Sigmoid colon (tissue), 7 donors: ENCODE measurements around the gene KRT3. TPM values are rescaled to one million over a fixed set of nuclear protein-coding genes. Genes with fewer than 3 reads are reported as not detected.

ENCODE experiments used
- DNase-seq: peaks from one replicate; pipeline ENCODE4 v3.0.0-alpha.2; 2019
- H3K27ac ChIP-seq, 4 donors: fragments of 200-600 bp; sonication (generic); one replicate each; pipeline ENCODE4 v1.5.1; 2016 to 2019; ENCODE audit warnings: mild to moderate bottlenecking in 1 of 4
- H3K27me3 ChIP-seq, 3 donors: fragments of 200-600 bp; sonication (generic); one replicate each; pipeline ENCODE4 v1.5.1; 2019; ENCODE audit warnings: mild to moderate bottlenecking in 1 of 3
- H3K36me3 ChIP-seq, 4 donors: fragments of 200-600 bp; sonication (generic); one replicate each; pipeline ENCODE4 v1.5.1; 2016 to 2019
- H3K4me1 ChIP-seq, 4 donors: fragments of 200-600 bp; sonication (generic); one replicate each; pipeline ENCODE4 v1.5.1; 2017 to 2019
- H3K4me3 ChIP-seq, 4 donors: fragments of 200-600 bp; sonication (generic); one replicate each; pipeline ENCODE4 v1.5.1; 2017 to 2019; ENCODE audit warnings: mild to moderate bottlenecking in 2 of 4, moderate library complexity in 1 of 4
- H3K9me3 ChIP-seq, 4 donors: fragments of 200-600 bp in 3 of 4; sonication (generic) in 3 of 4; one replicate each; pipeline versions ENCODE4 v1.5.1 to v1.6.1; 2013 to 2019
- CTCF ChIP-seq, 4 experiments: fragments of 450-650 bp in 3 of 4; fragments of 200-600 bp in 1 of 4; IDR thresholded peaks; one replicate each; pipeline ENCODE4 v1.5.1; 2016 to 2019; ENCODE audit warnings: antibody characterized with exemption in 4 of 4, mild to moderate bottlenecking in 3 of 4, moderate library complexity in 2 of 4
- EP300 ChIP-seq, 4 donors: sonication (generic); formaldehyde crosslinking; IDR thresholded peaks; one replicate each; pipeline ENCODE4 v1.6.1; 2017; ENCODE audit warnings: antibody characterized with exemption in 4 of 4
- POLR2A ChIP-seq, 2 donors: fragments of 450-650 bp; IDR thresholded peaks; one replicate each; pipeline ENCODE4 v1.6.1; 2016; ENCODE audit warnings: antibody characterized with exemption in 2 of 2, mild to moderate bottlenecking in 2 of 2, moderate library complexity in 2 of 2
- POLR2AphosphoS5 ChIP-seq, 4 donors: sonication (generic); formaldehyde crosslinking; IDR thresholded peaks; one replicate each; pipeline ENCODE4 v1.6.1; 2017; ENCODE audit warnings: antibody characterized with exemption in 4 of 4
- whole genome bisulfite sequencing, 2 donors: extraction: QIAGEN DNeasy Blood & Tissue Kit; methylation state at CpG; one replicate each; pipeline ENCODE4 v1.1.7; 2013; 5-methylcytosine and 5-hydroxymethylcytosine counted together
- intact Hi-C: fragments of 100-400 bp; cut with DNase I; formaldehyde crosslinking; loops from one replicate; pipeline ENCODE4 v1.15.1; 2023
- polyA plus RNA-seq, 3 donors: library from polyadenylated mRNA; stranded (reverse); fragments of 200-250 nt; gene quantifications; one replicate each; pipeline ENCODE4 v1.2.3, GENCODE V29; 2013
- total RNA-seq, 4 donors: library from RNA; depleted of rRNA; stranded (reverse); fragments of >200 nt; gene quantifications; one replicate each; pipeline ENCODE4 v1.1.0, GENCODE V29; 2016
- donor health status: healthy with polysubstance abuse.
- donor health status: Bipolar disorder and iron deficiency.
- donor health status: healthy.

The KRT3 gene
- total and polyA plus RNA-seq, 7 donors, result not detected

- Histone ChIP-seq H3K4me3 (no peak overlapping the region), H3K27me3 (peaks cover 0 to 3% (median 0%) of the 10 kb centered on the region in 3 donors), H3K4me1 (peaks cover 0 to 7% (median 0%) of the 10 kb centered on the region in 4 donors), H3K9me3 (no peaks in the 10 kb centered on the region), H3K27ac (no peak overlapping the region), H3K36me3 (no peaks in the 10 kb centered on the region)
- no peak for DNase-seq
- TF ChIP-seq POLR2AphosphoS5 (IDR thresholded peaks at IDR 0.05) (no peak), CTCF (IDR thresholded peaks at IDR 0.05) (no peak), EP300 (IDR thresholded peaks at IDR 0.05) (no peak), POLR2A (IDR thresholded peaks at IDR 0.05) (no peak)
- 78 to 85% methylated on average over 4 of the region's 4 CpGs for WGBS, 2 donors
- intact Hi-C loops, result no loop called here
Measured at GRCh38 chr12:52814710-52815155, 18.8 kb upstream of the KRT3 start.

- H3K36me3 ChIP-seq, result no peaks in the 10 kb centered on the region
- no peaks in the 10 kb centered on the region for H3K9me3 ChIP-seq
- no peaks in the 10 kb centered on the region for H3K27me3 ChIP-seq
- WGBS, 2 donors, result 78 to 86% methylated on average over 15 of the region's 15 CpGs
- no peak for TF ChIP-seq POLR2A (IDR thresholded peaks at IDR 0.05)
- TF ChIP-seq EP300 (IDR thresholded peaks at IDR 0.05), result no peak
- no peak for TF ChIP-seq POLR2AphosphoS5 (IDR thresholded peaks at IDR 0.05)
- TF ChIP-seq CTCF (IDR thresholded peaks at IDR 0.05), result no peak
- intact Hi-C loops, result no loop called here
- no peak within 1 kb of the TSS for H3K27ac ChIP-seq
- DNase-seq, result no peak
- peaks cover 0 to 7% (median 0%) of the 10 kb centered on the region in 4 donors for H3K4me1 ChIP-seq
- H3K4me3 ChIP-seq, result no peak within 1 kb of the TSS
Measured at GRCh38 chr12:52813885-52814709, 18.2 kb upstream of the KRT3 start, which contains the start of gene KRT4. TSS of gene KRT4 (minus strand) at chr12:52814116. CDS start at chr12:52814058, 58 bp downstream.

- Histone ChIP-seq H3K4me3 (no peak overlapping the region), H3K9me3 (no peaks in the 10 kb centered on the region), H3K4me1 (peaks cover 0 to 7% (median 0%) of the 10 kb centered on the region in 4 donors), H3K27ac (no peak overlapping the region), H3K27me3 (no peaks in the 10 kb centered on the region), H3K36me3 (no peaks in the 10 kb centered on the region)
- no peak for DNase-seq
- 91 to 93% methylated on average over 10 of the region's 10 CpGs for WGBS, 2 donors
- intact Hi-C loops, result no loop called here
- no peak for TF ChIP-seq EP300 (IDR thresholded peaks at IDR 0.05)
- no peak for TF ChIP-seq CTCF (IDR thresholded peaks at IDR 0.05)
- no peak for TF ChIP-seq POLR2A (IDR thresholded peaks at IDR 0.05)
- TF ChIP-seq POLR2AphosphoS5 (IDR thresholded peaks at IDR 0.05), result no peak
Measured at GRCh38 chr12:52813203-52813819, 17.4 kb upstream of the KRT3 start.

- no peaks in the 10 kb centered on the region for H3K27me3 ChIP-seq
- no peak for DNase-seq
- WGBS, 2 donors, result 51 to 66% methylated on average over 3 of the region's 3 CpGs
- no peak overlapping the region for H3K4me3 ChIP-seq
- no peaks in the 10 kb centered on the region for H3K9me3 ChIP-seq
- H3K4me1 ChIP-seq, result peaks cover 0 to 7% (median 0%) of the 10 kb centered on the region in 4 donors
- no peaks in the 10 kb centered on the region for H3K36me3 ChIP-seq
- H3K27ac ChIP-seq, result no peak overlapping the region
- TF ChIP-seq EP300 (IDR thresholded peaks at IDR 0.05), result no peak
- TF ChIP-seq POLR2AphosphoS5 (IDR thresholded peaks at IDR 0.05), result no peak
- TF ChIP-seq POLR2A (IDR thresholded peaks at IDR 0.05), result no peak
- no peak for TF ChIP-seq CTCF (IDR thresholded peaks at IDR 0.05)
- intact Hi-C loops, result no loop called here
Measured at GRCh38 chr12:52812749-52813148, 16.8 kb upstream of the KRT3 start.
